ENCODE data around the gene A1CF.
"Not testable (repeated sequence)": the region's sequence is repeated elsewhere in the genome, so short reads cannot be mapped to it uniquely, and the experiment has no call there.

Gene A1CF

GRCh38 chr10:50780036-50780435 is 105.4 kb downstream of the A1CF start:
- not testable (repeated sequence) for DNase-seq

- not testable (repeated sequence) for DNase-seq
Measured at GRCh38 chr10:50774868-50775267, 110.6 kb downstream of the A1CF start.

DNA sequence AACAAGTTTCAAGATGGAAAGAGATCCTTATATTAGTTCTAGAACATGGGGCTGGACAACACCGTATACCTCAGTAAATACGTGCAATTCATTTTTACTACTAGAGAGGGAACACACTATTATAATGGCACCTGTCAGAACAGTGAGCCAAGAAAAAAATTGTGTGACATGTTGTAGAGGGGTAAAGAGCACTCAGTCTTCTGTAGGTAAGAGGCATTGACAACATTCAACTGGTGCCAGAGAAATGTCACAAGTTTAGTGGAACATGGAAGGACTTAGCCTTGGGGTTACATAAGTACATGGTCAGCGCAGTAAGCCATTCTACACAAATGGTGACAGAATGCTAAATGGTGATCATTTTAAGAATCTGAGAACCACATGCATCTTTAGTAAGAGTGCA is 113.4 kb downstream of the A1CF start:
- DNase-seq: not testable (repeated sequence)

GRCh38 chr10:50766774-50767513 is 118.5 kb downstream of the A1CF start:
- not testable (repeated sequence) for DNase-seq
